NCI-H524 treated with DMSO at 0.1 percent for 48 hours (cell line): ENCODE data around the gene DNAAF6.
"Not testable (repeated sequence)": the region's sequence is repeated elsewhere in the genome, so short reads cannot be mapped to it uniquely, and the experiment has no call there.

Experiments used
- DNase-seq: peaks from one replicate; lab custom pipeline; 2025; lab: John Stamatoyannopoulos, UW

Gene DNAAF6

GRCh38 chrX:107205770-107206696 lies at the start of gene DNAAF6, which contains the start of gene NUP62CL:
TSS of gene DNAAF6 (plus strand) at chrX:107206611. CDS start at chrX:107212876, 6,265 bp downstream.
TSS of gene NUP62CL (minus strand) at chrX:107206433. CDS start at chrX:107175146, 31,287 bp downstream.
- peak; percentile 70 for DNase-seq

- not testable (repeated sequence) for DNase-seq
These were observed 48.8 kb upstream of the DNAAF6 start for GRCh38 chrX:107157618-107158017.

DNA sequence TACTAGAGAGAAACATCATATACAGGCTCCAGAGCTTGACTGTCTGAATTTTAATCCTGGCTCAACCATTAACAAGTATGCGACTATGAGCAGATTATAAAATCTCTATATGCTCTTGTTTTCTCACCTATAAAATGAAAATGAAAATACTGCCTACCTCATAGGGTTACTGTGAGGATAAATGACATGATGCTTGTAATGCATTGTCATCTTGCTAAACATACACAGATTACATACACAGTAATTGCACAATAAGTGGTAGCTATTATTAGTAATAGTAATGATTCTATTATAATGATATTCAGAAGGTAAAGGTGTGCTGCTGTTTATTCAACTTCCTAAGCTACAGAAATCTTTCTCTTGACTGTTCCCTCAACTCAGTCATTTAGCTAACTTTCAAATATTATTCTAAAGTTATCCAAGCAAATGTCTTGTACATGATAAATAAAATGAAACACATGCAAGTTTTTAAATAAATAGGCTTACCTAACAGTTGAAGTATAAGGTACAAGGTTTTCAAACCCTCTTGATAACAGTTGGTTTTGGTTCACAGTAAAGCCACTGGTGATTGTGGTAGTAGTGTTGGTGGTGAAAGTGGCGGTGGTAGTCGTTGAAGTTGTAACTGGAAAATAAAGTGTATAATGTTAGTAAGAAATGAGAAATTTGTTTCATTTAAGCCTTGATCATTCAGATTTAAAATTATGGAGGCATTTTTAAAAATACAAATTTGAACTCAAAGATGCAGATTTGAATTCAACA lies 39.1 kb upstream of the DNAAF6 start:
- DNase-seq, result no peak

- no peak for DNase-seq
These were observed 38.2 kb upstream of the DNAAF6 start for GRCh38 chrX:107168257-107168656.

- DNase-seq, result no peak
These were observed 37.7 kb upstream of the DNAAF6 start for GRCh38 chrX:107168712-107169111.

DNA sequence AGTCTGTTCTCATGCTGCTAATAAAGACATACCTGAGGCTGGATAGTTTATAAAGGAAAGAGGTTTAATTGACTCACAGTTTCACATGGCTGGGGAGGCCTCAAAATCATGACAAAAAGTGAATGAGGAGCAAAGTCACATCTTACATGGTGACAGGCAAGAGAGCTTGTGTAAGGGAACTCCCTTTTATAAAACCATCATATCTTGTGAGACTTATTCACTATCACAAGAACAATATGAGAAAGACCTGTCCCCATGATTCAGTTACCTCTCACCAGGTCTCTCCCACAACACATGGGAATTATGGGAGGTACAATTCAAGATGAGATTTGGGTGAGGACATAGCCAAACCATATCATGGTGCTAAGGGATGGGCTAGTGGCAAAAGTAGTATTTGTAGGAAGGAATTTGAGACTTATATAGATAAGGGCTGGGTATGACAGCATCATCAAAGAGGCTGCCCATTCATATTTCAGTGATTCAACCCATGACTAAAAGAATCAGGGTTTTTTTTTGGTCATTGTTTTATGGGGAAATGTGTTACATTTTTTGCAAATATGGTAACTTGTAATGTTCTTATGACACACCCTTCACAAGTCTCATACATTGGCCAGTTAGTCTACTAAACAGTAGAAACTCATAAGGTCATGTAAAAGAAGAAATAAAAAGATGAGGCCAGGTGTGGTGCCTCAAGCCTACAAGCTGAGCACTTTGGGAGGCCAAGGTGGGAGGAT lies 34.9 kb upstream of the DNAAF6 start:
- no peak for DNase-seq

DNA sequence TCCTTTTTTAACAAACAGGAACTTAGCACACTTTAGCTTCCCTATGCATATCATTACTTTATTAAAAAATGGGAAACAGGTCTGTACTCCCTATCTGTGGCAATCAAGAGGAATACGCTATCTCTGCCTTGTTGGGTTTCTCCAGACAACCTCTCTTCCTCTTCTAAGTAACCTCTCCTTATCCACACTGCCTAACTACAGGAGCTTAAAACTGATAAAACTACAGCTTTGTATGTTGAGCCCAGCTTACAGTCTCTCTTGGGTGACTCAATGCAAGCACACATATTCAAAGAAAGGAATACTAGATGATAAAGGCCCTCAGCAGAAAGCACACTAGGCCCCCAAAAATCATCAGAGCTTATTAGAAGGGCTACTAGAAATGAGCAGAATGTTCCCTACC lies 9.1 kb upstream of the DNAAF6 start:
- no peak for DNase-seq

DNA sequence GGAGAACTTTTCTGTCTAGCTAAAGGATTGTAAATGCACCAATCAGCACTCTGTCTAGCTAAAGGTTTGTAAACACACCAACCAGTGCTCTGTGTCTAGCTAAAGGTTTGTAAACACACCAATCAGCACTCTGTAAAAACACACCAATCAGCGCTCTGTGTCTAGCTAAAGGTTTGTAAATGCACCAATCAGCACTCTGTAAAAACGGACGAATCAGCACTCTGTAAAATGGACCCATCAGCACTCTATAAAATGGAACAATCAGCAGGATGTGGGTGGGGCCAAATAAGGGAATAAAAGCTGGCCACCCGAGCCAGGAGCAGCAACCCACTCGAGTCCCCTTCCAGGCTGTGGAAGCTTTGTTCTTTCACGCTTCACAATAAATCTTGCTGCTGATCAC lies 8.3 kb upstream of the DNAAF6 start:
- not testable (repeated sequence) for DNase-seq

DNA sequence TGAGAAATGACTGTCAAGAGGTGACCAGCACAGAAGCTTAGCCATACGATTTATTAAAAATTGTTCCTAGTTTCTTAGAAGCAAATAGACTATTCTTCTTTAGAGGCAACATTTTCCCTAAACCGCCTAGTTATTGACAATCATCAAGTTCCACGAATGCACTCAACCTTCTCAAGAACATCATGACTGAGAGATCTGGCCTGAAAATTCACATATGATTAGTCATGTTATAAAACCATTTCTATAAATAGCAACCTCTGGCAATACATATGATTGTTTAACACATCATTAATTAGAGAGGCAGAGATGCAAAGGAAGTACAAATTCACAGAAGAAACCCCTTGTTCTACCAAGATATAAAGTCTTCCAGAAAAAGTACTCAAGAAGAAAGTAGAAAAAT lies 6.9 kb upstream of the DNAAF6 start:
- DNase-seq, result no peak

- DNase-seq, result peak; percentile 41
These were observed 2.3 kb upstream of the DNAAF6 start for GRCh38 chrX:107204068-107204605.

DNA sequence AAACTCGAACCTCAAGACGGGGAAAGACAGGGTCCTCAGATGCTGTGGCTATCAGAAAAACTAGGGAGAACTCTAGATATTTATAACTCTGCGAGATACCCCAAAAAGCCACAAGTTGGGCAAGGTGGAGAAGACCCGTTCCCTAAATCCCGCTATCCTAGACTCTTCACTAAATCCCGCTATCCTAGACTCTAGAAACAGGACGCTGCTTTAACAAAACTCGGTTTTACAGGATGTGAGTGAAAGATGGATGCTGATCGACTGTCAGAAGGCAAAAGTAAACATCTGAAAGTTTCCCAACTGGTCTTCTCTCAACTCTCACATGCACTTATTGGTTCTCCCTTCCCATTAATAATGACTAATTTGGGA lies 270 bp downstream of the DNAAF6 start:
- DNase-seq, result no peak

- DNase-seq, result no peak
These were observed 678 bp downstream of the DNAAF6 start for GRCh38 chrX:107207089-107207488.

- no peak for DNase-seq
These were observed 1.5 kb downstream of the DNAAF6 start for GRCh38 chrX:107207943-107208342.

- no peak for DNase-seq
These were observed 7.1 kb downstream of the DNAAF6 start for GRCh38 chrX:107213477-107213876.

GRCh38 chrX:107226757-107227156 lies 20.3 kb downstream of the DNAAF6 start:
- DNase-seq, result no peak

GRCh38 chrX:107227780-107228485 lies 21.5 kb downstream of the DNAAF6 start:
- DNase-seq, result no peak

DNA sequence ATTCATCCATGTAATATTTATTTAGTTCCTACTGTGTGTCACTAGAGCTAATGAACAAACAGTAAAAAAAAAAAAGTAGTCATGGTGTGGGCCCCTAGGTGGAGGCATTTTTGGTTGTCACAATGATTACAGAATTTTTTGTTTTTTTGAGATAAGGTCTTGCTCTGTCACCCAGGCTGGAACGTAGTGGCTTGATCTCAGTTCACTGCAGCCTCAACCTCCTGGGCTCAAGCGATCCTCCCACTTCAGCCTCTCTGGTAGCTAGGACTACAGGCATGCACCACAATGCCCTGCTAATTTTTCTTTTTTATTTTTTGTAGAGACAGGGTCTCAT lies 22.0 kb downstream of the DNAAF6 start:
- no peak for DNase-seq

DNA sequence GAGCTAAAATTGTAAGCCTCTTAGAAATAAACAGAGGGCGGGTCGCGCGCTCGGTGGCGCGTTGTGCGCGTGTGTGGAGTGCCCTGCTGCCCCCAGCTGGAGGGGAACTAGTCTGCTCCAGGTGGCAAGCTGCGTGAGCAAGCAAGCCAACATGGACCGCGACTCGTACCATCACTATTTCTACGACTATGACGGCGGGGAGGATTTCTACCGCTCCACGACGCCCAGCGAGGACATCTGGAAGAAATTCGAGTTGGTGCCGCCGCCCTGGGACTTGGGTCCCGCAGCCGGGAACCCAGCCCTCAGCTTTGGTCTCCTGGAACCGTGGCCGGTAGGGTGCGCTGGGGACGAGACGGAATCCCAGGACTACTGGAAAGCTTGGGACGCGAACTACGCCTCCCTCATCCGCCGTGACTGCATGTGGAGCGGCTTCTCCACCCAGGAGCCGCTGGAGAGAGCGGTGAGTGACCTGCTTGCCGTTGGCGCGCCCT lies 66.1 kb downstream of the DNAAF6 start:
- DNase-seq, result no peak

DNA sequence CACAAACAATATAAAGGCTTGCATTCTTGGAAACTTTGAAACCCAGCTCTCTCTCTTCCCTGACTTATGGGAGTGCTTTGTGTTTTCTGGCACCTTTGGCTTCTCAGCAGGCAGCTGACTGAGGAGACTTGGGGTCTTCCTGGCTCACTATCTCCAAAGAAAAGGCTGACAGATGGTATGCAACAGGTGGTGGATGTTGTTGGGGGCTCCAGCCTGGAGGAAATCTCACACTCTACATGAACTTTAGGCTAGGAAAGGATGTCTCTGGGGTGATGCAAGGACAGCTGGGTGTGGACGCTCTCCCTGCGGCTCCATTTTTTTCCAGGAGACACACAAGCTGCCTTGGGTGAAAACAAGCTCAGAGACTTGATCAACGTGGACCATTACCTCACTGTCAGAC lies 67.4 kb downstream of the DNAAF6 start:
- DNase-seq, result peak; percentile 29

DNA sequence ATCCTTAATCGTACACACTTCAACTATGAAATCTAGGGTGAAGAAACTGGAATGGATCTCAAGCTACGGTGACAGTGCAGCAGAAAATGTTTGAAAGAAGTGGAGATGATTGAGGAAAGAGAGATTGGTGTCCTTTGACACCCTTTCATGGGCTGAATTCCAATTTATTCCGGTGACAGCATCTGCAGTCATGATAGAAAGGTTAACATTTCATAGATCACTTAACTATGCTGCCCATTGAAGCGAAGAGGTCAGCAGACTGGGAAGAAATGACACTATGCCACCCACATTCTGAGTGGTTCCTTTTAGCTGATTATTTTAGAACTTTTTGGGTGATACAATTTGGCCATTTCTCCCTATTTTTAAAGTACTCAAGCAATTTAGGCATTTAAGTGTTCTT lies 82.3 kb downstream of the DNAAF6 start:
- no peak for DNase-seq

GRCh38 chrX:107290019-107290418 lies 83.6 kb downstream of the DNAAF6 start:
- DNase-seq, result no peak
